HepG2 (cell line): ENCODE results near the gene RAD21L1. TPM values are rescaled to one million over a fixed set of nuclear protein-coding genes. Genes with fewer than 3 reads are reported as not detected.

Experiments
- ATAC-seq: fragments of 200-7000 bp; cut with Tn5 transposase; 3 replicates; pipeline ENCODE4 v1.9.1; 2020; ENCODE audit warnings: mild to moderate bottlenecking, moderate library complexity
- BruUV-seq: library from RNA; stranded (reverse); fragments of 400-500 nt; replicated peaks from 2 replicates; lab custom pipeline; 2021; lab: Mats Ljungman, UMichigan
- CTCF ChIA-PET: fragments of 300-600 bp; formaldehyde crosslinking; extraction: SDS; loops from one replicate; lab custom pipeline; 2021; ENCODE audit warnings: low total read pairs, inconsistent platforms, low intra/inter-chr PET ratio; lab: Yijun Ruan, JAX
- POLR2A ChIA-PET: fragments of 350-600 bp; sonication (Branson Sonifier 250); formaldehyde crosslinking; loops from one replicate; lab custom pipeline; 2020; ENCODE audit warnings: antibody characterized with exemption, inconsistent platforms; lab: Yijun Ruan, JAX
- DNase-seq: peaks from one replicate; pipeline ENCODE4 v3.0.0-alpha.2; 2015; ENCODE audit warnings: low spot score
- FAIRE-seq: peaks from 3 replicates; lab custom pipeline; 2011; peaks lifted over from hg19 to GRCh38; lab: Jason Lieb, UNC
- H2AFZ ChIP-seq: one replicate; pipeline ENCODE4 v1.6.1; 2011; ENCODE audit warnings: low read length, inconsistent platforms
- H3K27ac ChIP-seq: fragments of 300-600 bp; 3 replicates; pipeline ENCODE4 v1.8.0; 2011; ENCODE audit warnings: mixed run types, mild to moderate bottlenecking, mixed read lengths, low read length, inconsistent platforms; ENCODE audit not compliant: insufficient read depth; ENCODE audit errors: extremely low read length
- H3K27me3 ChIP-seq, 2 experiments: fragments of 200-600 bp in 1 of 2; 2 replicates in 1 of 2; 3 replicates in 1 of 2; pipeline versions ENCODE4 v1.6.0 to v1.8.0; 2011; ENCODE audit warnings: low read length in 2 of 2, mild to moderate bottlenecking in 2 of 2, moderate library complexity in 2 of 2, inconsistent platforms in 1 of 2; ENCODE audit not compliant: insufficient read depth in 2 of 2, control insufficient read depth in 1 of 2
- H3K36me3 ChIP-seq, 2 experiments: fragments of 200-600 bp in 1 of 2; replicated peaks in 1 of 2; 2 replicates in 1 of 2; 3 replicates in 1 of 2; pipeline versions ENCODE4 v1.5.1 to v1.8.0; 2011; ENCODE audit warnings: low read length in 2 of 2, inconsistent platforms in 1 of 2; ENCODE audit not compliant: insufficient read depth in 2 of 2, control insufficient read depth in 1 of 2
- H3K4me1 ChIP-seq: 2 replicates; pipeline ENCODE4 v1.5.1; 2012; ENCODE audit warnings: low read length, inconsistent platforms; ENCODE audit not compliant: insufficient read depth
- H3K4me2 ChIP-seq: 2 replicates; pipeline ENCODE4 v1.6.0; 2011; ENCODE audit warnings: low read depth, low read length, inconsistent platforms
- H3K4me3 ChIP-seq, 3 experiments: fragments of 200-600 bp in 1 of 3; sonication (generic), shearing (Covaris generic) in 1 of 3; replicated peaks in 1 of 3; 2 replicates each; pipeline ENCODE4 v1.5.1; 2011 to 2016; ENCODE audit warnings: low read length in 3 of 3, inconsistent platforms in 2 of 3, low read depth in 2 of 3, mild to moderate bottlenecking in 2 of 3, control low read depth in 1 of 3, mixed read lengths in 1 of 3; ENCODE audit not compliant: insufficient read depth in 1 of 3
- H3K79me2 ChIP-seq: one replicate; pipeline ENCODE4 v1.6.1; 2011; ENCODE audit warnings: low read length, inconsistent platforms; ENCODE audit not compliant: insufficient read depth
- H3K9ac ChIP-seq: 2 replicates; pipeline ENCODE4 v1.6.0; 2011; ENCODE audit warnings: mild to moderate bottlenecking, low read depth, low read length, inconsistent platforms; ENCODE audit not compliant: insufficient read depth
- H3K9me3 ChIP-seq: 2 replicates; pipeline ENCODE4 v1.5.1; 2012; ENCODE audit warnings: mild to moderate bottlenecking, low read length
- H4K20me1 ChIP-seq: 2 replicates; pipeline ENCODE4 v1.6.0; 2011; ENCODE audit warnings: inconsistent platforms, mild to moderate bottlenecking, low read length, moderate library complexity; ENCODE audit not compliant: insufficient read depth
- BCLAF1 ChIP-seq: fragments of 450-650 bp; IDR thresholded peaks from 2 replicates; pipeline ENCODE4 v1.6.1; 2017; ENCODE audit warnings: mild to moderate bottlenecking
- THAP11 ChIP-seq: IDR thresholded peaks from 2 replicates; pipeline ENCODE4 v1.6.1; 2016; ENCODE audit warnings: missing biosample characterization, missing genetic modification reagents
- ZBTB21 ChIP-seq: sonication (generic); formaldehyde crosslinking; IDR thresholded peaks from 2 replicates; pipeline ENCODE4 v1.4.0; 2020; ENCODE audit warnings: missing genetic modification reagents
- ZBTB40 ChIP-seq, 2 experiments: fragments of 450-650 bp in 1 of 2; sonication (generic) in 1 of 2; formaldehyde crosslinking in 1 of 2; IDR thresholded peaks; 2 replicates each; pipeline versions ENCODE4 v1.6.1 to v1.8.0; 2016 to 2022; ENCODE audit warnings: antibody characterized with exemption in 1 of 2, mild to moderate bottlenecking in 1 of 2, missing genetic modification reagents in 1 of 2
- ZNF274 ChIP-seq: sonication (generic); formaldehyde crosslinking; IDR thresholded peaks from 2 replicates; pipeline ENCODE4 v1.5.1; 2020; ENCODE audit warnings: mild to moderate bottlenecking, missing genetic modification reagents
- ZNF543 ChIP-seq: sonication (generic); formaldehyde crosslinking; IDR thresholded peaks from 2 replicates; pipeline ENCODE4 v1.4.0; 2020; ENCODE audit warnings: mild to moderate bottlenecking, missing genetic modification reagents
- ZNF770 ChIP-seq: sonication (generic); formaldehyde crosslinking; IDR thresholded peaks from 2 replicates; pipeline ENCODE4 v1.5.0; 2020; ENCODE audit warnings: mild to moderate bottlenecking, missing genetic modification reagents
- WGBS: methylation state at CpG from one replicate; pipeline ENCODE4 v1.1.6; 2017; ENCODE audit warnings: low lambda C conversion rate; 5-methylcytosine and 5-hydroxymethylcytosine counted together
- in situ Hi-C: cut with HindIII; loops from 2 replicates; pipeline ENCODE4 v1.10.0; 2017; ENCODE audit warnings: low pct_unique_long_range_greater_than_20kb; ENCODE audit not compliant: extremely low pct_ligation_motif_present
- intact Hi-C: fragments of 100-400 bp; cut with micrococcal nuclease; formaldehyde crosslinking; loops from one replicate; pipeline ENCODE4 v1.10.0; 2022; ENCODE audit not compliant: unreplicated experiment
- polyA plus RNA-seq, 8 experiments: library from polyadenylated mRNA; depleted of rRNA in 3 of 8; stranded (reverse) in 7 of 8; unstranded in 1 of 8; fragments of >200 nt; fragmentation: Illumina TruSeq in 4 of 8; extraction: Trizol in 4 of 8; gene quantifications; 2 replicates each; pipeline versions ENCODE4 v1.2.1 to v1.2.3, GENCODE V29; 2011 to 2016; ENCODE audit warnings: low read depth in 4 of 8, missing spikeins in 1 of 8, mixed read lengths in 1 of 8; ENCODE audit not compliant: insufficient read depth in 1 of 8
- total RNA-seq, 5 experiments: library from RNA; depleted of rRNA; stranded (reverse); fragments of >200 nt; fragmentation: Illumina TruSeq; extraction: Trizol; gene quantifications; 2 replicates each; pipeline ENCODE4 v1.2.3, GENCODE V29; 2016; ENCODE audit warnings: low read depth in 1 of 5
- TF ChIP-seq, protein P1 (sequence below): IDR thresholded peaks from 2 replicates; pipeline ENCODE4 v1.6.1; 2016; ENCODE audit warnings: low read depth, borderline replicate concordance

RAD21L1 gene
- total and polyA plus RNA-seq, 2 of the 13 experiments (the other 11 are each of a cell fraction or from before 2014, with no cell fraction given) = not detected

GRCh38 chr20:1274485-1275311 is 48.9 kb downstream of the RAD21L1 start:
- no TSS peak for BruUV-seq
- 24% methylated on average over 14 of the region's 14 CpGs for WGBS
- no peak for ATAC-seq
- TF ChIP-seq ZNF770 (CRISPR knock-in tag) (no peak), THAP11 (CRISPR knock-in tag) (no peak), ZNF543 (CRISPR knock-in tag) (no peak), ZBTB40 (IDR thresholded peaks at IDR 0.05) (no peak), ZBTB40 (CRISPR knock-in tag; IDR thresholded peaks at IDR 0.05) (no peak), ZBTB21 (no peak), BCLAF1 (no peak), ZNF274 (CRISPR knock-in tag) (no peak)
- TF ChIP-seq, protein P1, sequence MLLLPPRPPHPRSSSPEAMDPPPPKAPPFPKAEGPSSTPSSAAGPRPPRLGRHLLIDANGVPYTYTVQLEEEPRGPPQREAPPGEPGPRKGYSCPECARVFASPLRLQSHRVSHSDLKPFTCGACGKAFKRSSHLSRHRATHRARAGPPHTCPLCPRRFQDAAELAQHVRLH (CRISPR knock-in tag) = no peak

More at GRCh38 chr20:1274485-1275311, 48.9 kb downstream of the RAD21L1 start:
- no peak for DNase-seq
- H3K9ac ChIP-seq = no peak overlapping the region
- H3K4me2 ChIP-seq = no peak overlapping the region
- H3K27ac ChIP-seq = no peak overlapping the region
- in situ Hi-C loops = no loop called here
- no peaks in the 10 kb centered on the region for H3K9me3 ChIP-seq
- H3K4me1 ChIP-seq = no peaks in the 10 kb centered on the region
- peaks cover 5 to 11% of the 10 kb centered on the region in 2 experiments; a peak in 3 of 5 replicates for H3K27me3 ChIP-seq
- CTCF ChIA-PET = no interaction called here
- no peak overlapping the region for H3K4me3 ChIP-seq
- no peaks in the 10 kb centered on the region for H4K20me1 ChIP-seq
- no peak overlapping the region for H2AFZ ChIP-seq
- POLR2A ChIA-PET = no interaction called here
- intact Hi-C loops = no loop called here
- FAIRE-seq = no peak
- H3K36me3 ChIP-seq = no peaks in the 10 kb centered on the region
- no peaks in the 10 kb centered on the region for H3K79me2 ChIP-seq
